HUDEP-2 (cell line): ENCODE results near the gene CACNA1A.

Experiments
- DNase-seq, 76 experiments: peaks; one replicate each; lab custom pipeline; 2025; ENCODE audit not compliant: unreplicated experiment in 76 of 76; lab: John Stamatoyannopoulos, UW

Gene CACNA1A

GRCh38 chr19:13499692-13500091 lies 6.6 kb downstream of the CACNA1A start:
- DNase-seq: no peak

GRCh38 chr19:13493516-13494310 lies 12.6 kb downstream of the CACNA1A start:
- DNase-seq: no peak

- no peak for DNase-seq
Observed at GRCh38 chr19:13492128-13492527, 14.2 kb downstream of the CACNA1A start.

GRCh38 chr19:13487985-13488384 lies 18.3 kb downstream of the CACNA1A start:
- no peak for DNase-seq

- DNase-seq: no peak
Observed at GRCh38 chr19:13484166-13484565, 22.1 kb downstream of the CACNA1A start.

- DNase-seq: no peak
Observed at GRCh38 chr19:13483215-13483614, 23.1 kb downstream of the CACNA1A start.

- DNase-seq: no peak
Observed at GRCh38 chr19:13478576-13478975, 27.7 kb downstream of the CACNA1A start.

GRCh38 chr19:13476071-13476470 lies 30.2 kb downstream of the CACNA1A start:
- DNase-seq: no peak

GRCh38 chr19:13475044-13475443 lies 31.2 kb downstream of the CACNA1A start:
- DNase-seq: no peak

GRCh38 chr19:13466697-13467096 lies 39.6 kb downstream of the CACNA1A start:
- no peak for DNase-seq

GRCh38 chr19:13463296-13463695 lies 43.0 kb downstream of the CACNA1A start:
- peak in 33 of 76 experiments; percentile 2 to 45 (median 15) for DNase-seq

- DNase-seq: no peak
Observed at GRCh38 chr19:13461536-13461935, 44.7 kb downstream of the CACNA1A start.

GRCh38 chr19:13460045-13460444 lies 46.2 kb downstream of the CACNA1A start:
- DNase-seq: no peak

- DNase-seq: no peak
Observed at GRCh38 chr19:13459351-13459750, 46.9 kb downstream of the CACNA1A start.

GRCh38 chr19:13451434-13451995 lies 54.8 kb downstream of the CACNA1A start:
- DNase-seq: no peak

- no peak for DNase-seq
Observed at GRCh38 chr19:13447978-13448377, 58.3 kb downstream of the CACNA1A start.

GRCh38 chr19:13441810-13442512 lies 64.3 kb downstream of the CACNA1A start:
- peak in 48 of 76 experiments; percentile 6 to 65 (median 31) for DNase-seq

GRCh38 chr19:13437919-13438618 lies 68.2 kb downstream of the CACNA1A start:
- no peak for DNase-seq

GRCh38 chr19:13436352-13436751 lies 69.9 kb downstream of the CACNA1A start:
- DNase-seq: no peak

GRCh38 chr19:13430790-13431582 lies 75.3 kb downstream of the CACNA1A start:
- peak in 46 of 76 experiments; percentile 3 to 73 (median 38) for DNase-seq
